CD4-positive, alpha-beta T cell (primary cell): Measurements from ENCODE around the gene BOD1. TPM values are rescaled to one million over a fixed set of nuclear protein-coding genes. Genes with fewer than 3 reads are reported as not detected.

Experiments
- ATAC-seq: fragments of 200-7000 bp; cut with Tn5 transposase; one replicate; pipeline ENCODE4 v1.10.0; 2022; ENCODE audit warnings: mild to moderate bottlenecking; ENCODE audit not compliant: poor library complexity
- CTCF ChIA-PET: fragments of 350-600 bp; sonication (Branson Sonifier 250); formaldehyde crosslinking; loops from one replicate; lab custom pipeline; 2021; ENCODE audit warnings: antibody characterized with exemption, inconsistent platforms; lab: Charles Lee
- POLR2A ChIA-PET: fragments of 350-600 bp; sonication (Branson Sonifier 250); formaldehyde crosslinking; loops from one replicate; lab custom pipeline; 2021; ENCODE audit warnings: antibody characterized with exemption, inconsistent platforms; lab: Charles Lee
- DNase-seq, 14 experiments: peaks; one replicate each; pipeline ENCODE4 v3.0.0-alpha.2; 2013 to 2020; ENCODE audit warnings: mixed read lengths in 2 of 14
- H3K27ac ChIP-seq, 2 donors: one replicate each; pipeline versions ENCODE4 v1.5.1 to v1.7.0; 2013; ENCODE audit warnings: low read length in 2 of 2, low read depth in 1 of 2, mild to moderate bottlenecking in 1 of 2
- H3K27me3 ChIP-seq, 2 experiments: 1 replicate in 1 of 2; 2 replicates in 1 of 2; pipeline versions ENCODE4 v1.6.1 to v1.7.0; 2013; ENCODE audit warnings: low read length in 2 of 2, control low read depth in 1 of 2, mild to moderate bottlenecking in 1 of 2, moderate library complexity in 1 of 2; ENCODE audit not compliant: insufficient read depth in 2 of 2, control insufficient read depth in 1 of 2
- H3K36me3 ChIP-seq: one replicate; pipeline ENCODE4 v1.6.1; 2013; ENCODE audit warnings: low read length, control low read depth; ENCODE audit not compliant: insufficient read depth
- H3K4me1 ChIP-seq: one replicate; pipeline ENCODE4 v1.6.1; 2013; ENCODE audit warnings: low read length, control low read depth; ENCODE audit not compliant: insufficient read depth
- H3K4me3 ChIP-seq: one replicate; pipeline ENCODE4 v1.5.1; 2013; ENCODE audit warnings: mild to moderate bottlenecking, low read length, moderate library complexity
- H3K9me3 ChIP-seq, 2 experiments: 1 replicate in 1 of 2; 2 replicates in 1 of 2; pipeline versions ENCODE4 v1.6.1 to v1.7.0; 2013; ENCODE audit warnings: low read length in 2 of 2, mild to moderate bottlenecking in 2 of 2, control low read depth in 1 of 2, moderate library complexity in 1 of 2; ENCODE audit not compliant: control insufficient read depth in 1 of 2, insufficient read depth in 1 of 2
- H3K27ac Mint-ChIP-seq: one replicate; pipeline ENCODE4 v1.8.0; 2020; ENCODE audit warnings: mixed read lengths
- H3K27me3 Mint-ChIP-seq: one replicate; pipeline ENCODE4 v1.8.0; 2021; ENCODE audit warnings: mixed read lengths
- H3K36me3 Mint-ChIP-seq: one replicate; pipeline ENCODE4 v1.8.0; 2021; ENCODE audit warnings: low read depth, mixed read lengths
- H3K4me1 Mint-ChIP-seq: one replicate; pipeline ENCODE4 v1.8.0; 2021; ENCODE audit warnings: low read depth, mixed read lengths
- H3K4me3 Mint-ChIP-seq: one replicate; pipeline ENCODE4 v1.8.0; 2020; ENCODE audit warnings: mild to moderate bottlenecking, mixed read lengths
- H3K9me3 Mint-ChIP-seq: one replicate; pipeline ENCODE4 v1.8.0; 2020; ENCODE audit warnings: mixed read lengths
- CTCF ChIP-seq: fragments of 200-600 bp; IDR thresholded peaks from one replicate; pipeline ENCODE4 v1.8.0; 2022; ENCODE audit warnings: antibody characterized with exemption, mild to moderate bottlenecking
- intact Hi-C, 2 experiments: fragments of 100-400 bp; cut with DNase I in 1 of 2; cut with micrococcal nuclease in 1 of 2; formaldehyde crosslinking; loops; one replicate each; pipeline versions ENCODE4 v1.15.1 to v1.9.0; 2023 to 2025; cut with DNase I, micrococcal nuclease
- total RNA-seq, 174 experiments: library from RNA in 2 of 174; stranded (reverse) in 2 of 174; gene quantifications; one replicate each; pipeline ENCODE4 v1.2.3 and lab custom pipeline; 2021 to 2026

The BOD1 gene
- total RNA-seq, 2 experiments from 2014 or later = 20.6 to 20.9 TPM

GRCh38 chr5:173594061-173594460, 22.4 kb downstream of the BOD1 start:
- Histone ChIP-seq H3K27ac (no peak overlapping the region), H3K27me3 (peaks cover 0 to 2% of the 10 kb centered on the region in 2 experiments), H3K4me3 (no peak overlapping the region), H3K4me1 (no peaks in the 10 kb centered on the region), H3K36me3 (no peaks in the 10 kb centered on the region), H3K9me3 (peaks cover 38 to 63% of the 10 kb centered on the region in 2 experiments)
- Mint-ChIP-seq H3K9me3 (peaks cover 25% of the 10 kb centered on the region), H3K4me1 (no peaks in the 10 kb centered on the region), H3K27ac (no peak overlapping the region), H3K36me3 (peaks cover 75% of the 10 kb centered on the region), H3K4me3 (no peak overlapping the region), H3K27me3 (no peaks in the 10 kb centered on the region)
- TF ChIP-seq CTCF = no peak
- ChIA-PET CTCF (no interaction called here), POLR2A (no interaction called here)
- ATAC-seq (no peak), DNase-seq (no peak)
- intact Hi-C loops = no loop called here

GRCh38 chr5:173592050-173592669, 24.3 kb downstream of the BOD1 start:
- Mint-ChIP-seq H3K9me3 (peaks cover 32% of the 10 kb centered on the region), H3K36me3 (peaks cover 73% of the 10 kb centered on the region), H3K27me3 (no peaks in the 10 kb centered on the region), H3K27ac (no peak overlapping the region), H3K4me1 (no peaks in the 10 kb centered on the region), H3K4me3 (no peak overlapping the region)
- Histone ChIP-seq H3K4me1 (no peaks in the 10 kb centered on the region), H3K27me3 (peaks cover 0 to 2% of the 10 kb centered on the region in 2 experiments), H3K27ac (no peak overlapping the region), H3K36me3 (no peaks in the 10 kb centered on the region), H3K4me3 (no peak overlapping the region), H3K9me3 (peaks cover 41 to 61% of the 10 kb centered on the region in 2 experiments)
- peak; percentile 26 for TF ChIP-seq CTCF
- peak in 3 of 14 experiments; percentile 14 to 45 (median 35) for DNase-seq
- ATAC-seq = no peak
- ChIA-PET CTCF (interaction anchor here (0.8 to 1.9 kb wide), 2 partner anchors 19 to 24 kb away, joined by 6 to 8 read pairs; no protein-coding TSS in a partner anchor), POLR2A (no interaction called here)
- intact Hi-C loops = no loop called here

GRCh38 chr5:173591056-173591514, 25.4 kb downstream of the BOD1 start:
- Histone ChIP-seq H3K27ac (no peak overlapping the region), H3K4me3 (no peak overlapping the region), H3K27me3 (peaks cover 0 to 2% of the 10 kb centered on the region in 2 experiments), H3K36me3 (no peaks in the 10 kb centered on the region), H3K4me1 (no peaks in the 10 kb centered on the region), H3K9me3 (peaks cover 50 to 53% of the 10 kb centered on the region in 2 experiments)
- Mint-ChIP-seq H3K4me1 (no peaks in the 10 kb centered on the region), H3K27me3 (no peaks in the 10 kb centered on the region), H3K27ac (no peak overlapping the region), H3K4me3 (no peak overlapping the region), H3K9me3 (peaks cover 32% of the 10 kb centered on the region), H3K36me3 (peaks cover 75% of the 10 kb centered on the region)
- POLR2A ChIA-PET = no interaction called here
- TF ChIP-seq CTCF = no peak
- ATAC-seq (no peak), DNase-seq (no peak)
- CTCF ChIA-PET = interaction anchor here (1.9 kb wide), 1 partner anchor 18 kb away, joined by 8 read pairs; no protein-coding TSS in a partner anchor
- intact Hi-C loops = no loop called here
